PC-9 (cell line): Measurements from ENCODE around the gene DEPDC4. TPM values are rescaled to one million over a fixed set of nuclear protein-coding genes. Genes with fewer than 3 reads are reported as not detected.
"Not testable (repeated sequence)": the region's sequence is repeated elsewhere in the genome, so short reads cannot be mapped to it uniquely, and the experiment has no call there.

Experiments used
- BruUV-seq: library from RNA; stranded (reverse); fragments of 400-500 nt; replicated peaks from 2 replicates; lab custom pipeline; 2021; lab: Mats Ljungman, UMichigan
- CTCF ChIA-PET: fragments of 300-600 bp; sonication (Branson Sonifier 250); formaldehyde crosslinking; loops from one replicate; lab custom pipeline; 2022; ENCODE audit warnings: antibody characterized with exemption; lab: Charles Lee
- POLR2A ChIA-PET: fragments of 300-600 bp; sonication (Branson Sonifier 250); formaldehyde crosslinking; loops from one replicate; lab custom pipeline; 2022; ENCODE audit warnings: antibody characterized with exemption; ENCODE audit not compliant: unreplicated experiment; lab: Charles Lee
- DNase-seq, 2 experiments: peaks; one replicate each; pipeline versions ENCODE4 v3.0.0 to v3.0.0-alpha.2; 2015 to 2022; ENCODE audit warnings: mixed read lengths in 1 of 2
- H2AFZ ChIP-seq: fragments of 200-600 bp; sonication (generic); 2 replicates; pipeline ENCODE4 v1.8.1; 2017; ENCODE audit warnings: antibody characterized with exemption
- H3F3A ChIP-seq: fragments of 200-600 bp; sonication (generic); 2 replicates; pipeline ENCODE4 v1.8.1; 2017; ENCODE audit warnings: antibody characterized with exemption, mild to moderate bottlenecking, low read depth; ENCODE audit not compliant: insufficient read depth
- H3K27ac ChIP-seq: fragments of 200-600 bp; sonication (generic); 2 replicates; pipeline ENCODE4 v1.6.1; 2016; ENCODE audit warnings: mixed run types
- H3K27me3 ChIP-seq: fragments of 200-600 bp; sonication (generic); 2 replicates; pipeline ENCODE4 v1.6.1; 2016; ENCODE audit warnings: low read depth, mixed run types; ENCODE audit not compliant: insufficient read depth
- H3K36me3 ChIP-seq: fragments of 200-600 bp; sonication (generic); 2 replicates; pipeline ENCODE4 v1.6.1; 2016; ENCODE audit warnings: low read depth, mixed run types
- H3K4me1 ChIP-seq: fragments of 200-600 bp; sonication (generic); replicated peaks from 2 replicates; pipeline ENCODE4 v1.6.1; 2016; ENCODE audit warnings: mixed run types; ENCODE audit not compliant: insufficient read depth
- H3K4me2 ChIP-seq: fragments of 200-600 bp; sonication (generic); 2 replicates; pipeline ENCODE4 v1.6.1; 2017; ENCODE audit warnings: mixed run types
- H3K4me3 ChIP-seq: fragments of 200-600 bp; sonication (generic); 2 replicates; pipeline ENCODE4 v1.6.1; 2016; ENCODE audit warnings: mixed run types
- H3K79me2 ChIP-seq: fragments of 200-600 bp; sonication (generic); 2 replicates; pipeline ENCODE4 v1.6.1; 2017; ENCODE audit warnings: low read depth, mixed run types
- H3K9me2 ChIP-seq: fragments of 200-600 bp; sonication (generic); 2 replicates; pipeline ENCODE4 v1.8.1; 2017; ENCODE audit warnings: mild to moderate bottlenecking; ENCODE audit not compliant: insufficient read depth
- H3K9me3 ChIP-seq: fragments of 200-600 bp; sonication (generic); 2 replicates; pipeline ENCODE4 v1.8.1; 2016; ENCODE audit warnings: low read depth; ENCODE audit not compliant: insufficient read depth
- H4K20me1 ChIP-seq: fragments of 200-600 bp; sonication (generic); 2 replicates; pipeline ENCODE4 v1.8.1; 2017; ENCODE audit not compliant: insufficient read depth
- EZH2 ChIP-seq: fragments of 200-600 bp; sonication (generic); IDR thresholded peaks from 2 replicates; pipeline ENCODE4 v1.8.0; 2017; ENCODE audit warnings: antibody characterized with exemption, low read depth
- intact Hi-C: fragments of 100-400 bp; cut with micrococcal nuclease; formaldehyde crosslinking; loops from one replicate; pipeline ENCODE4 v1.10.0; 2022; ENCODE audit not compliant: unreplicated experiment
- total RNA-seq: library from RNA; stranded (reverse); gene quantifications from 2 replicates; pipeline ENCODE4 v1.2.3, GENCODE V29; 2021
- TF ChIP-seq, protein P1 (sequence below): fragments of 200-600 bp; sonication (generic); conservative IDR thresholded peaks from 2 replicates; pipeline ENCODE4 v1.6.1; 2017; ENCODE audit warnings: mixed run types, antibody characterized with exemption, mild to moderate bottlenecking, moderate library complexity

Gene DEPDC4
- total RNA-seq, 1 experiment from 2014 or later: 1.8 TPM

DNA sequence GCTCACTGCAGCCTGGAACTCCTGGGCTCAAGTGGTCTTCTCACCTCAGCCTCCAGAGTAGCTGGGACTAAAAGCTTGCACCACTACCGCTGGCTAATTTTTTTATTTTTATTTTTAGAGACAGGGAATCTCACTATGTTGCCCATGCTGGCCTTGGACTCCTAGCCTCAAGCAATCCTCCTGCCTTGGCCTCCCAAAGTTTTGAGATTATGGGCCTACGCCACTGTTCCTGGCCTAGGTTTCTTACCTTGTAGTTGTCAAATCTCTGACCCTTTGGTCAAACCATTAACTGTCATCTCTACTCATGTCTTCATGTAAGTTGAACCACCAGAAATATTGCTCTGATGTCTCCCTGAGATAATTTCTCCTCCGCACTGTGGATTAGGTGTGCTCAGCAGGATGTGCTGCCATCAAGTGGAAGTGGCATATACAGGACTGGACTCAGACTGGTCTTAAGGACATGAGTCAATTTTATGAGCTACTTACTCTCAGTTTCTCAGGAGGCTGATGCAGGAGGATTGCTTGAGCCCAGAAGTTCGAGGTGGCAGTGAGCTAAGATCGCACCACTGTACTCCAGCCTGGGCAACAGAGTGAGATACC is 37.7 kb downstream of the DEPDC4 start:
- H3K27ac ChIP-seq: peak overlapping the region; percentile 93
- peaks cover 68% of the 10 kb centered on the region for H3K4me1 ChIP-seq
- H3F3A ChIP-seq: peaks cover 46% of the 10 kb centered on the region
- H3K36me3 ChIP-seq: no peaks in the 10 kb centered on the region
- TF ChIP-seq EZH2: no peak
- TF ChIP-seq, protein P1, sequence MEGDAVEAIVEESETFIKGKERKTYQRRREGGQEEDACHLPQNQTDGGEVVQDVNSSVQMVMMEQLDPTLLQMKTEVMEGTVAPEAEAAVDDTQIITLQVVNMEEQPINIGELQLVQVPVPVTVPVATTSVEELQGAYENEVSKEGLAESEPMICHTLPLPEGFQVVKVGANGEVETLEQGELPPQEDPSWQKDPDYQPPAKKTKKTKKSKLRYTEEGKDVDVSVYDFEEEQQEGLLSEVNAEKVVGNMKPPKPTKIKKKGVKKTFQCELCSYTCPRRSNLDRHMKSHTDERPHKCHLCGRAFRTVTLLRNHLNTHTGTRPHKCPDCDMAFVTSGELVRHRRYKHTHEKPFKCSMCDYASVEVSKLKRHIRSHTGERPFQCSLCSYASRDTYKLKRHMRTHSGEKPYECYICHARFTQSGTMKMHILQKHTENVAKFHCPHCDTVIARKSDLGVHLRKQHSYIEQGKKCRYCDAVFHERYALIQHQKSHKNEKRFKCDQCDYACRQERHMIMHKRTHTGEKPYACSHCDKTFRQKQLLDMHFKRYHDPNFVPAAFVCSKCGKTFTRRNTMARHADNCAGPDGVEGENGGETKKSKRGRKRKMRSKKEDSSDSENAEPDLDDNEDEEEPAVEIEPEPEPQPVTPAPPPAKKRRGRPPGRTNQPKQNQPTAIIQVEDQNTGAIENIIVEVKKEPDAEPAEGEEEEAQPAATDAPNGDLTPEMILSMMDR: peak; percentile 46; the same call in 1 of the 2 replicates
- no peaks in the 10 kb centered on the region for H3K9me2 ChIP-seq
- no peaks in the 10 kb centered on the region for H3K79me2 ChIP-seq
- peak overlapping the region; percentile 69 for H2AFZ ChIP-seq
- H3K27me3 ChIP-seq: no peaks in the 10 kb centered on the region
- H4K20me1 ChIP-seq: no peaks in the 10 kb centered on the region
- peak overlapping the region; percentile 93 for H3K4me2 ChIP-seq
- peak overlapping the region; percentile 45; the same call in 1 of the 2 replicates for H3K4me3 ChIP-seq
- POLR2A ChIA-PET: interaction anchor here (0.5 to 0.7 kb wide), 6 partner anchors 18 to 431 kb away, joined by 3 to 17 read pairs (median 4); no protein-coding TSS in a partner anchor
- H3K9me3 ChIP-seq: no peaks in the 10 kb centered on the region
- DNase-seq: peak; percentile 28 to 73
- intact Hi-C loops: loop anchor here (1.0 to 2.0 kb wide), 3 partner anchors 28 to 418 kb away; partner anchors contain the start of gene ACTR6
- no TSS peak for BruUV-seq
- CTCF ChIA-PET: interaction anchor here (0.6 to 1.7 kb wide), 6 partner anchors 9 to 74 kb away, joined by 3 to 13 read pairs (median 4); partner anchors contain the start of gene ACTR6

DNA sequence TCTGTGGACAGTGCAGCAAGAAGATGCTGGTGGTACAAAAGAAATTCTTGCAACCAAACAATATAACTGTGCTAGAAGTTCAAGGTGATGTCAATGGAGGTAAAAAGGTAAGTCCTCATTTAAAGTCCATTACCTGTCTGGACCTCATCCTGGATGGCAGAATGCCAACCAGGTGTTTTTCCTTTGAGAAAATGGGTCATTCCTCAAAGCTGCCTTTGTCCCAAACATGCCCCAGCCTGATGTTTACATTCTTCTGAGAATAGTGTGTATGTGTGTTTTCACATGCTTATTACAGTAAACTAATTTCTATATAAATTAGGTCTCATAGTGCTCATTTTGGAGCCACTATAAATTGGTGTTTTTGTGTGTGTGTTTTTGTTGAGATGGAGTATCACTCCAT is 41.4 kb downstream of the DEPDC4 start:
- Histone ChIP-seq H3K9me2 (no peaks in the 10 kb centered on the region), H3K9me3 (no peaks in the 10 kb centered on the region), H3K27me3 (no peaks in the 10 kb centered on the region), H2AFZ (no peak overlapping the region), H3K27ac (no peak overlapping the region), H3K4me2 (no peak overlapping the region), H3K4me1 (peaks cover 32% of the 10 kb centered on the region), H4K20me1 (no peaks in the 10 kb centered on the region), H3F3A (peaks cover 20% of the 10 kb centered on the region), H3K4me3 (no peak overlapping the region), H3K36me3 (no peaks in the 10 kb centered on the region), H3K79me2 (no peaks in the 10 kb centered on the region)
- intact Hi-C loops: no loop called here
- ChIA-PET POLR2A (no interaction called here), CTCF (no interaction called here)
- BruUV-seq: no TSS peak
- DNase-seq: no peak
- TF ChIP-seq EZH2: no peak
- TF ChIP-seq, protein P1: no peak

DNA sequence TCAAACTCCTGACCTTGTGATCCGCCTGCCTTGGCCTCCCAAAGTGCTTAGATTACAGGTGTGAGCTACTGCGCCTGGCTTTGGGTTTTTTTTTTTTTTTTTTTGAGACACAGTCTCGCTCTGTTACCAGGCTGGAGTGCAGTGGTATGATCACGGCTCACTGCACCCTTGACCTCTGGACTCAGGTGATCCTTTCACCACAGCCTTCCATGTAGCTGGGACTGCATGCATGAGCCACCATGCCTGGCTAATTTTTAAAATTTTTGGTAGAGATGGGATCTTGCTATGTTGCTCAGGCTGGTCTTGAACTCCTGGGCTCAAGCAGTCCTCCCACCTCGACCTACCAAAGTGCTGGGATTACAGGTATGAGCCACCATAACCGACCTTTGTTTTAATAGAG is 44.7 kb downstream of the DEPDC4 start:
- H3K27ac ChIP-seq, H4K20me1 ChIP-seq, H3K4me2 ChIP-seq, H3K4me1 ChIP-seq, H3K27me3 ChIP-seq, intact Hi-C loops, H3K4me3 ChIP-seq, H3K79me2 ChIP-seq, H3K9me2 ChIP-seq, POLR2A ChIA-PET, BruUV-seq, CTCF ChIA-PET, DNase-seq, H3F3A ChIP-seq, H3K9me3 ChIP-seq, H2AFZ ChIP-seq: not testable (repeated sequence)
- peaks cover 14% of the 10 kb centered on the region; the same call in 1 of the 2 replicates for H3K36me3 ChIP-seq
